Loucy (cell line): ENCODE measurements around the gene AQP3.

Experiments used
- H2AFZ ChIP-seq: fragments of 200-600 bp; sonication (generic); 2 replicates; pipeline ENCODE4 v1.6.0; 2016; ENCODE audit warnings: antibody characterized with exemption, mild to moderate bottlenecking, low read length, moderate library complexity
- H3F3A ChIP-seq: fragments of 200-600 bp; 2 replicates; pipeline ENCODE4 v1.6.0; 2016; ENCODE audit warnings: antibody characterized with exemption, low read depth, mild to moderate bottlenecking
- H3K27me3 ChIP-seq: fragments of 200-600 bp; sonication (generic); 2 replicates; pipeline ENCODE4 v1.6.1; 2014; ENCODE audit warnings: low read length, mild to moderate bottlenecking; ENCODE audit not compliant: insufficient read depth, poor library complexity, severe bottlenecking
- H3K36me3 ChIP-seq: fragments of 200-600 bp; sonication (generic); 2 replicates; pipeline ENCODE4 v1.6.1; 2016; ENCODE audit warnings: low read length; ENCODE audit not compliant: insufficient read depth
- H3K4me1 ChIP-seq: fragments of 200-600 bp; sonication (generic); 2 replicates; pipeline ENCODE4 v1.5.1; 2014; ENCODE audit warnings: low read length, mild to moderate bottlenecking; ENCODE audit not compliant: insufficient read depth, poor library complexity, severe bottlenecking
- H3K4me2 ChIP-seq: fragments of 200-600 bp; sonication (generic); 2 replicates; pipeline ENCODE4 v1.6.0; 2014; ENCODE audit warnings: antibody characterized with exemption, low read length, low read depth, mild to moderate bottlenecking; ENCODE audit not compliant: poor library complexity, severe bottlenecking
- H3K4me3 ChIP-seq: fragments of 200-600 bp; sonication (generic); 2 replicates; pipeline ENCODE4 v1.5.1; 2014; ENCODE audit warnings: low read length, mild to moderate bottlenecking, mixed read lengths; ENCODE audit not compliant: poor library complexity, severe bottlenecking
- H3K79me2 ChIP-seq: fragments of 200-600 bp; sonication (generic); 2 replicates; pipeline ENCODE4 v1.6.1; 2014; ENCODE audit warnings: low read length; ENCODE audit not compliant: insufficient read depth
- H3K9ac ChIP-seq: fragments of 200-600 bp; sonication (generic); 2 replicates; pipeline ENCODE4 v1.6.0; 2014; ENCODE audit warnings: mild to moderate bottlenecking, low read depth, low read length, moderate library complexity; ENCODE audit not compliant: poor library complexity, severe bottlenecking
- H3K9me2 ChIP-seq: fragments of 200-600 bp; sonication (generic); replicated peaks from 2 replicates; pipeline ENCODE4 v1.6.1; 2016; ENCODE audit warnings: low read depth, low read length, mixed read lengths
- H3K9me3 ChIP-seq: fragments of 200-600 bp; sonication (generic); 2 replicates; pipeline ENCODE4 v1.6.1; 2014; ENCODE audit warnings: mild to moderate bottlenecking, antibody characterized with exemption, low read length, low read depth; ENCODE audit not compliant: insufficient read depth
- H4K20me1 ChIP-seq: fragments of 200-600 bp; sonication (generic); 2 replicates; pipeline ENCODE4 v1.6.0; 2014; ENCODE audit warnings: antibody characterized with exemption, low read length, mild to moderate bottlenecking; ENCODE audit not compliant: insufficient read depth, poor library complexity, severe bottlenecking
- EZH2phosphoT487 ChIP-seq: fragments of 200-600 bp; IDR thresholded peaks from 2 replicates; pipeline ENCODE4 v1.6.1; 2018; ENCODE audit warnings: antibody characterized with exemption, mild to moderate bottlenecking, moderate library complexity, borderline replicate concordance
- TF ChIP-seq, protein P1 (sequence below): fragments of 200-600 bp; sonication (generic); conservative IDR thresholded peaks from 2 replicates; pipeline ENCODE4 v1.5.1; 2014; ENCODE audit warnings: mild to moderate bottlenecking, antibody characterized with exemption, low read length

AQP3 gene

DNA sequence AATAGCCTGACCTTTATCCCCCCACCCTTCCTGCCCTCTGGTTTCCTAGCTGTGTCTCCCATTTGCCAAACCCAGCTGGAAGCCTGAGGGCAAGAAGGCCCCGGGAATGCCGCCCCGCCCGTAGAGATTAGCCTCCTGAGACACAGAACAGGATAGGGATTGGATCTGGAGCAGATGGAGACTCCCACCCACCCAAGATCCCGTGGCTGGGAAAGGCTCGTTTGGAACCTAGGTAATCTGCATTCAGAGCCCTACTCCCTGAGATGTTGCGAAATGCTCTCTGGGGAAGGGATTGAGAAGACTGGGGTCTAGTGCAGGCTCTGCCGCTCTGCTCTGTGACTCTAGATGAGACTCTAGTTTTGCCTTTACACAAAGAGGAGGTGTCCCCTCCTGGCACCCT, 10.9 kb downstream of the AQP3 start:
- H3K36me3 ChIP-seq = no peaks in the 10 kb centered on the region
- H3K9ac ChIP-seq = no peak overlapping the region
- H2AFZ ChIP-seq = no peak overlapping the region

DNA sequence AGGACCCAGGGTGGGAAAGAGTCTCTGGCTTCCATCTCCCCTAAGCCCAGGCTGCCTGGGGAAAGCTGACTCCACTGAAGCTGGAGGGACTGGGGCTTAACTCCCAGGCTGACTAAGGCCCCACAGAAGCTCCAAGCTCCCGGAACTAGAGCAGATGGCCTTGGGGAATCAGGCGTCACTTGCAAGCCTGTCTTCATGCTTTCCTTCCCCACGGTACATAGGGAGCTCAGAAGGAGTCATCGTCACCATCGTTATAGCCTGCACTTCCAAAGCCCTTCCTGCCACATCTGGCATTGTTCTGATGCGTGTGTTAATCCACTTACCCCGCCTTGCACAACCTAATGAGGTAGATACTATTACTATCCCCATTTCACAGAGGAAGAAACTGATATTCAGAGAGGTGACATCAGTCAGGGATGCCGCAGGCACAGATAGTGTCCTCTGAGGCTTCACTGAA, 11.5 kb downstream of the AQP3 start:
- Histone ChIP-seq H3K36me3 (no peaks in the 10 kb centered on the region), H3K9me2 (no peaks in the 10 kb centered on the region), H3F3A (no peaks in the 10 kb centered on the region), H3K4me2 (no peak overlapping the region), H3K79me2 (no peaks in the 10 kb centered on the region), H3K4me1 (no peaks in the 10 kb centered on the region), H3K9ac (no peak overlapping the region), H4K20me1 (no peaks in the 10 kb centered on the region), H3K4me3 (no peak overlapping the region), H3K27me3 (no peaks in the 10 kb centered on the region), H2AFZ (no peak overlapping the region), H3K9me3 (no peaks in the 10 kb centered on the region)
- TF ChIP-seq, protein P1, sequence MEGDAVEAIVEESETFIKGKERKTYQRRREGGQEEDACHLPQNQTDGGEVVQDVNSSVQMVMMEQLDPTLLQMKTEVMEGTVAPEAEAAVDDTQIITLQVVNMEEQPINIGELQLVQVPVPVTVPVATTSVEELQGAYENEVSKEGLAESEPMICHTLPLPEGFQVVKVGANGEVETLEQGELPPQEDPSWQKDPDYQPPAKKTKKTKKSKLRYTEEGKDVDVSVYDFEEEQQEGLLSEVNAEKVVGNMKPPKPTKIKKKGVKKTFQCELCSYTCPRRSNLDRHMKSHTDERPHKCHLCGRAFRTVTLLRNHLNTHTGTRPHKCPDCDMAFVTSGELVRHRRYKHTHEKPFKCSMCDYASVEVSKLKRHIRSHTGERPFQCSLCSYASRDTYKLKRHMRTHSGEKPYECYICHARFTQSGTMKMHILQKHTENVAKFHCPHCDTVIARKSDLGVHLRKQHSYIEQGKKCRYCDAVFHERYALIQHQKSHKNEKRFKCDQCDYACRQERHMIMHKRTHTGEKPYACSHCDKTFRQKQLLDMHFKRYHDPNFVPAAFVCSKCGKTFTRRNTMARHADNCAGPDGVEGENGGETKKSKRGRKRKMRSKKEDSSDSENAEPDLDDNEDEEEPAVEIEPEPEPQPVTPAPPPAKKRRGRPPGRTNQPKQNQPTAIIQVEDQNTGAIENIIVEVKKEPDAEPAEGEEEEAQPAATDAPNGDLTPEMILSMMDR = no peak
- TF ChIP-seq EZH2phosphoT487 = no peak

More for the DNA sequence above, 10.9 kb downstream of the AQP3 start:
- H3K27me3 ChIP-seq = no peaks in the 10 kb centered on the region
- H3K79me2 ChIP-seq = no peaks in the 10 kb centered on the region
- H3F3A ChIP-seq = no peaks in the 10 kb centered on the region
- no peaks in the 10 kb centered on the region for H4K20me1 ChIP-seq
- no peak for TF ChIP-seq EZH2phosphoT487
- TF ChIP-seq, protein P1 = no peak
- no peaks in the 10 kb centered on the region for H3K9me2 ChIP-seq
- H3K4me2 ChIP-seq = no peak overlapping the region
- no peaks in the 10 kb centered on the region for H3K4me1 ChIP-seq
- H3K4me3 ChIP-seq = no peak overlapping the region
- H3K9me3 ChIP-seq = no peaks in the 10 kb centered on the region

DNA sequence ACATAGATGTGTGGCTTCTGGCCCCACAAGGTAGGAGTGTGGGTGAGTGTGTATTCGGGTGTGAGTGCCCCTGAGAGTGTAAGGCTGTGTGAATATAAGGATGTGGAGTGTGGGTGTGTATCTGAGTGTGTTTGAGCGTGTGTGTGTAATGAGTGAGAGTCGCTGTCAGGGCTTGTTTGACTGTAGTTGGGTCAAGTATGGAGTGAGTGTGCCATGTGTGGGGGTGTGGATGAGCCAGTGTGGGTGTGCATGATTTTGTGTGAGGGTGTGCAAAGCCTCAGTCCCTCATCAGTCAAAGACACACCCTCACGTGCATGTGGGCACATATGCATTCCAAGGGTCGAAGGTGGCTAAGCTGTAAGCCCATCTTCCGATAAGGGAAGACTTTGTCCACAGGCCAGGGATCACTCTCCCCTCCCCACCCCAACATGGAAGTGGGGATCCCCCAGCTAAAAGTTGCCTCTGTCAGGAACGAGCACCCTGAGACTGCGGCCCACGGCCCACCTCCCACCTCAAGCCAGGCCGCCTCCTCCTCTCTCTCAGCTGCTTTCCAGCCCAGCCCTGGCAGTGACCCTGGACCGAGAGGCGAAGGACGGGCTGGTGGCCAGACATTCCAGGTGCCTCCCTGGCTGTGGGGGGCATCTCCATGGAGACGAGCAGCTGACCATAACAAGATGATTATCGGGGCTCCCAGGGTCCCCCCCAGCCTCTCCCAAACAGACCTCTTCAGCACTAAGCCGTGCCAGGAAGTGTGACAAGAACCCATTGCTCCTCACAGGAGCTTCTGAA, 12.9 kb downstream of the AQP3 start:
- Histone ChIP-seq H3K9me3 (no peaks in the 10 kb centered on the region), H3K4me2 (no peak overlapping the region), H4K20me1 (no peaks in the 10 kb centered on the region), H3K36me3 (no peaks in the 10 kb centered on the region), H3K79me2 (no peaks in the 10 kb centered on the region), H2AFZ (no peak overlapping the region), H3K4me1 (no peaks in the 10 kb centered on the region), H3K27me3 (no peaks in the 10 kb centered on the region), H3K4me3 (no peak overlapping the region), H3F3A (no peaks in the 10 kb centered on the region), H3K9me2 (no peaks in the 10 kb centered on the region), H3K9ac (no peak overlapping the region)
- TF ChIP-seq EZH2phosphoT487 = no peak
- TF ChIP-seq, protein P1 = no peak
